SU-DHL-6 (cell line): Measurements from ENCODE around the gene OR6K3.

Source experiments
- H2AFZ ChIP-seq: fragments of 200-600 bp; sonication (generic); 2 replicates; pipeline ENCODE4 v1.6.1; 2014; ENCODE audit warnings: low read depth, mild to moderate bottlenecking, moderate library complexity, mixed read lengths, antibody characterized with exemption, low read length; ENCODE audit not compliant: severe bottlenecking
- H3F3A ChIP-seq: fragments of 200-600 bp; shearing (Covaris generic); 2 replicates; pipeline ENCODE4 v1.6.0; 2016; ENCODE audit warnings: antibody characterized with exemption, mild to moderate bottlenecking; ENCODE audit not compliant: insufficient read depth
- H3K27ac ChIP-seq: fragments of 200-600 bp; sonication (generic); 2 replicates; pipeline ENCODE4 v1.5.1; 2016; ENCODE audit warnings: low read depth, mild to moderate bottlenecking, low read length, moderate library complexity, mixed read lengths
- H3K27me3 ChIP-seq: fragments of 200-600 bp; sonication (generic), shearing (Covaris generic); 2 replicates; pipeline ENCODE4 v1.6.0; 2014; ENCODE audit warnings: mild to moderate bottlenecking, low read length
- H3K36me3 ChIP-seq: fragments of 200-600 bp; sonication (generic); 2 replicates; pipeline ENCODE4 v1.6.1; 2014; ENCODE audit warnings: mild to moderate bottlenecking, low read length, mixed read lengths
- H3K4me2 ChIP-seq: fragments of 300-600, 200-600 bp; shearing (Covaris generic), sonication (generic); 2 replicates; pipeline ENCODE4 v1.6.0; 2014; ENCODE audit warnings: low read length, low read depth, mild to moderate bottlenecking; ENCODE audit not compliant: poor library complexity, severe bottlenecking
- H3K4me3 ChIP-seq: fragments of 200-600 bp; sonication (generic); 2 replicates; pipeline ENCODE4 v1.5.1; 2014; ENCODE audit warnings: antibody characterized with exemption, low read length, mild to moderate bottlenecking, mixed read lengths; ENCODE audit not compliant: insufficient read depth, poor library complexity, severe bottlenecking
- H3K79me2 ChIP-seq: fragments of 200-600 bp; sonication (generic); 2 replicates; pipeline ENCODE4 v1.6.1; 2014; ENCODE audit warnings: mild to moderate bottlenecking, low read length, moderate library complexity; ENCODE audit not compliant: insufficient read depth
- H3K9ac ChIP-seq: fragments of 200-600 bp; sonication (generic); 2 replicates; pipeline ENCODE4 v1.7.0; 2014; ENCODE audit warnings: mild to moderate bottlenecking, low read length
- H3K9me2 ChIP-seq: fragments of 200-600 bp; sonication (generic); replicated peaks from 2 replicates; pipeline ENCODE4 v1.6.1; 2014; ENCODE audit warnings: low read length; ENCODE audit not compliant: insufficient read depth
- H3K9me3 ChIP-seq: fragments of 200-600 bp; sonication (generic); 2 replicates; pipeline ENCODE4 v1.6.1; 2014; ENCODE audit warnings: low read length, mixed read lengths; ENCODE audit not compliant: insufficient read depth
- H4K20me1 ChIP-seq: fragments of 200-600 bp; sonication (generic); 2 replicates; pipeline ENCODE4 v1.6.1; 2014; ENCODE audit warnings: low read depth, mild to moderate bottlenecking, antibody characterized with exemption, low read length, moderate library complexity, mixed read lengths
- CTCF ChIP-seq: fragments of 200-600 bp; sonication (generic); IDR thresholded peaks from one replicate; pipeline ENCODE4 v1.5.1; 2017; ENCODE audit warnings: antibody characterized with exemption, mild to moderate bottlenecking, low read length, moderate library complexity; ENCODE audit not compliant: insufficient read depth, poor library complexity, severe bottlenecking
- EZH2phosphoT487 ChIP-seq: fragments of 200-600 bp; sonication (generic), shearing (Covaris generic); conservative IDR thresholded peaks from 2 replicates; pipeline ENCODE4 v1.6.1; 2018; ENCODE audit warnings: mild to moderate bottlenecking, antibody characterized with exemption, low read length, moderate library complexity, mixed read lengths

OR6K3 gene

GRCh38 chr1:158675563-158676323, 44.8 kb downstream of the OR6K3 start:
- TF ChIP-seq CTCF (no peak), EZH2phosphoT487 (no peak)
- no peaks in the 10 kb centered on the region for H3K27me3 ChIP-seq
- no peak overlapping the region for H2AFZ ChIP-seq
- no peaks in the 10 kb centered on the region for H3F3A ChIP-seq
- no peaks in the 10 kb centered on the region for H3K9me2 ChIP-seq
- H3K79me2 ChIP-seq, result no peaks in the 10 kb centered on the region
- no peak overlapping the region for H3K27ac ChIP-seq
- H3K9ac ChIP-seq, result no peak overlapping the region
- no peaks in the 10 kb centered on the region for H3K36me3 ChIP-seq
- no peak overlapping the region for H3K4me3 ChIP-seq
- H3K4me2 ChIP-seq, result no peak overlapping the region
- no peaks in the 10 kb centered on the region for H4K20me1 ChIP-seq
- H3K9me3 ChIP-seq, result no peaks in the 10 kb centered on the region

DNA sequence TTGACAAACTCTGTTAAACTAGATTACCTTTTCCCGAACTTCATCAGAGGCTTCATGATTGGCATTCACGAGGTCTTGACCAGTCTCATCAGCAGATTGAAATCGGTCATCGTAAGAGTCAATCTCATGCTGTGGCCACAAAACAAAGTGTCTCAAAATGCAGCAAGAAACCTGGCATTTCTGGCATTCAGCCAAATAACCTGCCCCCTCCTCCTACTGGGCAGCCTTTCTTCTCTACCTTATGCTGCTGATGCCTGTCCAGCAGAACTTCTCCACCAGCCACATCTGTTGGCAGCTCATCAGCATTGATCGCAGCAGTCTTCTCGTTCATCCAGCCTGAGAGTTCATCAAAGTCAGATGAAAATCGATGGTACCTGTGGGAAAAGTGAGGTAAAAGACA, 46.2 kb downstream of the OR6K3 start:
- Histone ChIP-seq H3K4me3 (no peak overlapping the region), H3K9me2 (no peaks in the 10 kb centered on the region), H3K36me3 (no peaks in the 10 kb centered on the region), H3F3A (no peaks in the 10 kb centered on the region), H2AFZ (no peak overlapping the region), H4K20me1 (no peaks in the 10 kb centered on the region), H3K4me2 (no peak overlapping the region), H3K9me3 (no peaks in the 10 kb centered on the region), H3K9ac (no peak overlapping the region), H3K27me3 (no peaks in the 10 kb centered on the region), H3K79me2 (no peaks in the 10 kb centered on the region), H3K27ac (no peak overlapping the region)
- TF ChIP-seq EZH2phosphoT487 (no peak), CTCF (no peak)
